GM12874 (cell line): Measurements from ENCODE around the gene SLC7A4.

ENCODE experiments used
- TF ChIP-seq, protein P1 (sequence below): IDR thresholded peaks from 2 replicates; pipeline ENCODE4 v1.5.1; 2011; ENCODE audit warnings: low read depth, mild to moderate bottlenecking, control low read depth, low read length, moderate library complexity; ENCODE audit not compliant: insufficient read depth

SLC7A4 gene

GRCh38 chr22:21054046-21054713 is 21.8 kb upstream of the SLC7A4 start:
- TF ChIP-seq, protein P1, sequence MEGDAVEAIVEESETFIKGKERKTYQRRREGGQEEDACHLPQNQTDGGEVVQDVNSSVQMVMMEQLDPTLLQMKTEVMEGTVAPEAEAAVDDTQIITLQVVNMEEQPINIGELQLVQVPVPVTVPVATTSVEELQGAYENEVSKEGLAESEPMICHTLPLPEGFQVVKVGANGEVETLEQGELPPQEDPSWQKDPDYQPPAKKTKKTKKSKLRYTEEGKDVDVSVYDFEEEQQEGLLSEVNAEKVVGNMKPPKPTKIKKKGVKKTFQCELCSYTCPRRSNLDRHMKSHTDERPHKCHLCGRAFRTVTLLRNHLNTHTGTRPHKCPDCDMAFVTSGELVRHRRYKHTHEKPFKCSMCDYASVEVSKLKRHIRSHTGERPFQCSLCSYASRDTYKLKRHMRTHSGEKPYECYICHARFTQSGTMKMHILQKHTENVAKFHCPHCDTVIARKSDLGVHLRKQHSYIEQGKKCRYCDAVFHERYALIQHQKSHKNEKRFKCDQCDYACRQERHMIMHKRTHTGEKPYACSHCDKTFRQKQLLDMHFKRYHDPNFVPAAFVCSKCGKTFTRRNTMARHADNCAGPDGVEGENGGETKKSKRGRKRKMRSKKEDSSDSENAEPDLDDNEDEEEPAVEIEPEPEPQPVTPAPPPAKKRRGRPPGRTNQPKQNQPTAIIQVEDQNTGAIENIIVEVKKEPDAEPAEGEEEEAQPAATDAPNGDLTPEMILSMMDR, result no peak

GRCh38 chr22:21052715-21053459 is 20.5 kb upstream of the SLC7A4 start:
- TF ChIP-seq, protein P1, result no peak

GRCh38 chr22:21051831-21052400 is 19.6 kb upstream of the SLC7A4 start:
- TF ChIP-seq, protein P1, result no peak

- TF ChIP-seq, protein P1, result no peak
Observed at GRCh38 chr22:21051145-21051830, 18.9 kb upstream of the SLC7A4 start.

- TF ChIP-seq, protein P1, result no peak
Observed at GRCh38 chr22:21047730-21048129, 15.4 kb upstream of the SLC7A4 start.

GRCh38 chr22:21047035-21047661 is 14.8 kb upstream of the SLC7A4 start:
- TF ChIP-seq, protein P1, result no peak
